Measurements from ENCODE around the gene EIPR1. TPM values are rescaled to one million over a fixed set of nuclear protein-coding genes. Genes with fewer than 3 reads are reported as not detected.

EIPR1 gene
- total and polyA plus RNA-seq, 5 donors from 2014 or later, result 26.6 to 44.8 (median 33.7) TPM

DNA sequence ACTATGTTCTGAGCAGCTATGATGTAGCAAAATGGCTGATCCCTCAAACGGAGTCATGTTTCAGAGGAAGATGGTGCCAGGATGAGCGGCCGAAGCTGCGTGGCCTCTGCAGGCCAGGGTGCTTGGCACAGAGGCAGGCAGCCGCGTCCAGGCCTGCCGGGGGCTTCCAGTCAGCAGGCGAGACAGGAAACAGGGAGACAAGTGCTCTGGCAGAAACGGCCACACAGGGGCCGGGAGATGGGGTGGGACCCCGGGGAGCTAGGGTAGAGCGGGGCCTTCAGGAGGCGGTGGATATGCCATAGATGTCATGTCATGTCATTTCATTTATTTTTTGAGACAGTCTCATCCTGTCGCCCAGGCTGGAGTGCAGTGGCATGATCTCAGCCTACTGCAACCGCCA is 50.7 kb downstream of the EIPR1 start:
- no peak overlapping the region for H3K4me3 Mint-ChIP-seq
- no peaks in the 10 kb centered on the region for H3K27me3 Mint-ChIP-seq
- H3K27me3 ChIP-seq (ENCODE audit: control insufficient read depth, insufficient read depth, low read length), result no peaks in the 10 kb centered on the region
- H3K27ac Mint-ChIP-seq, result peak overlapping the region in 2 of 3 donors; percentile 80
- peaks cover 15% of the 10 kb centered on the region for H3K36me3 ChIP-seq (ENCODE audit: control insufficient read depth, insufficient read depth, low read length)
- H3K4me1 ChIP-seq (ENCODE audit: control insufficient read depth, insufficient read depth, low read length, poor library complexity, severe bottlenecking), result no peaks in the 10 kb centered on the region
- peaks cover 0 to 24% (median 7%) of the 10 kb centered on the region in 4 donors for H3K4me1 Mint-ChIP-seq
- no peak overlapping the region for H3K27ac ChIP-seq (ENCODE audit: insufficient read depth, low read length, poor library complexity, severe bottlenecking)
- H3K36me3 Mint-ChIP-seq, result peaks cover 27% of the 10 kb centered on the region
- ATAC-seq (ENCODE audit: low read depth in 2 of 2), result no peak
- H3K9me3 Mint-ChIP-seq, result no peaks in the 10 kb centered on the region
- H3K9me3 ChIP-seq (ENCODE audit: control insufficient read depth in 2 of 2, low read length in 2 of 2), result no peaks in the 10 kb centered on the region
- no peak overlapping the region for H3K4me3 ChIP-seq (ENCODE audit: low read depth, low read length)
- DNase-seq, result no peak

DNA sequence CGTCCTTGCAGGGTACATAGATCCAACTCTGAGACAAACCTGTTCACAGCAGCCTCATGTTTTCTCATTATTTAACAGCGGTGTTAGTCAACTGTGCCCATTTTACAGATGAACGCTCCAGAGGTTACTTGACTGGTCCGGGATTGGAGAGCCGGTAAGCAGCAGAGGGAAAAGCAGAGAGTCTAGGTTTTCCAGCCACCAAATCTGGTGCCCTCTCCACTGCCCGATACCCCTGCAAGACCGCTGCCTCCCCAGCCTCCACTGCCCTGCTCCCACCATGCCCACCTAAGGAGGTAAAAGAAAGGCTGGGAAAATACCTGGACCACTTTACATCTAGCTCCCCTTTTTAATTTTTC is 51.5 kb downstream of the EIPR1 start:
- Histone ChIP-seq H3K27me3 (ENCODE audit: control insufficient read depth, insufficient read depth, low read length) (no peaks in the 10 kb centered on the region), H3K27ac (ENCODE audit: insufficient read depth, low read length, poor library complexity, severe bottlenecking) (no peak overlapping the region), H3K4me3 (ENCODE audit: low read depth, low read length) (no peak overlapping the region), H3K4me1 (ENCODE audit: control insufficient read depth, insufficient read depth, low read length, poor library complexity, severe bottlenecking) (no peaks in the 10 kb centered on the region), H3K9me3 (ENCODE audit: control insufficient read depth in 2 of 2, low read length in 2 of 2) (no peaks in the 10 kb centered on the region), H3K36me3 (ENCODE audit: control insufficient read depth, insufficient read depth, low read length) (peaks cover 16% of the 10 kb centered on the region)
- H3K27me3 Mint-ChIP-seq, result no peaks in the 10 kb centered on the region
- peaks cover 34% of the 10 kb centered on the region for H3K36me3 Mint-ChIP-seq
- peaks cover 0 to 24% (median 7%) of the 10 kb centered on the region in 4 donors for H3K4me1 Mint-ChIP-seq
- DNase-seq, result no peak
- no peaks in the 10 kb centered on the region for H3K9me3 Mint-ChIP-seq
- H3K27ac Mint-ChIP-seq, result peak overlapping the region in 1 of 3 donors; percentile 80
- no peak for ATAC-seq (ENCODE audit: low read depth in 2 of 2)
- no peak overlapping the region for H3K4me3 Mint-ChIP-seq

DNA sequence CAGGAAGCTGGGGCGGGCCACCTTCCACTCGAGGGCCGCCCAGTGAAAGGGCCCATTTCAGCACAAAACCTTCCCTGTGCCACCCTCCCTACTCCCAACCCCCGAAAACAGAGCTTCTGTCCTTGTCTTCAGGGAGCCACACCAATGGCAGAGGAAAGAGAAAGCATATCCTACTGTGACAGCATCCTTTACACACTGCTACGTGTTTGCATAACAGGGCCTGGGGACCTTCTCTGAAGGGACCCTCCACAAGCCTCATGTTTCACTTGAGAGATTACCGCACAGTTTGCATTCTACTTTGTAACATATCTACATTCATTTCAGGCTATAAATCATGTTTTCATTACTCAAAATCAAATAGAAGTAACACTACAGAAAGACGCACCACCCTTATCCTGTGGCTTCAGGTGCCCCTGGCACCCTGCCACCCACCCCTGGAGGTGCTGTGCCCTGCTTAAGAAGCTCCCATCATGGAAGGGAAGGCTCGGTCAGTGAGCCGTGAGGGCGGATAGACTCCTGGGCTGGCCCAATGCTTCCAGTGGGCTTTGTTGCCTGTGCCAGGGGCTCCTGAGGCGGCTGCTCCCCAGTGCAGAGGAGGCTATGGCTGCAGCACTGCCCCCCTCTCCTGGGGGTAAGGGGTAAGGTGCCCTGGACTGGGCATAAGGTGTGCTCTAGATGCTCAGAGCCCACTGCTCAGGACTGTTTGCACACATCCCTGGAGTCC is 52.0 kb downstream of the EIPR1 start:
- peaks cover 33% of the 10 kb centered on the region for H3K36me3 Mint-ChIP-seq

DNA sequence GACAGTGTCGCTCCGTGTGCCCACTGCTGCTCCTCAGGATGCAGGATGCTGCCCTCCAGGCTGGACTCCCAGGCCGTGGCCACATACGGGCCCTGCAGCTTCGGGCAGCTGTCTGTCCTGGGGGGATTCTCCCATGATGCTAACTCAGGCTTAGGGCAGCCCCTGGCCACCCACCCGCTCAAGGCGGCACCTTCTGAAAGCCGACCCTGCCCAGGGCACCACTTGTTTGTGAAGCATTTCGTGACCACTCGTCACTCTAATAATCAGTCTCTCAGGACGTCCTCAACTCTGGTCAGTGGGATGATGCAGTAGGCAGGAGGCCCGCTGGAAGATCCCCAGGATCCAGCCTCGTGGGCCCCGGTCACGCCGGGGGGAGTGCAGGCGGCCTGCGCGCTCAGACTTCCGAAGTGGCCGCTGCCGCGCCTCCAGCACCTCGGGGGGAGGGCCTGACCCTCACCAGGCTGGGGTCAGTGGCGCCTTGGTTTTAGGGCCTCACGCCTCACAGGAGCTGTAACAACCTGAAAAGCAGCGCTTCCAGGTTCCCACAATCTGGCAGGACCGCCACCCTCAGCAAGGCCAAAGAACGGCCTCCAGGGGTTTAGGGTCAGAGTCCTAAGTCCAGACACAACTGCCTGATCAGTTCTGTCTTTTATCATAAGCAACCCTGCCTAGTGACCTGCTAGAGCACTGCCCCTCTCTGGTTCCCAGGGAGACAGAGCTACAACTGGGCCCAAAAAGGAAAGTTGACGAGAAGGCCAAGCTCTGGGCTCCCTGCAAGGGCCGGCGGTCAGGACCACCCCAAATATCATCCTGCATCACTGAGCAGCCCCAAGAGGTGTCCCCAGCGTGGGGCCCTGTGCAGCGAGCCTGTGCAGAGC is 53.0 kb downstream of the EIPR1 start:
- ATAC-seq (ENCODE audit: low read depth in 2 of 2) (no peak), DNase-seq (no peak)
- peak overlapping the region in 1 of 3 donors; percentile 20 for H3K27ac Mint-ChIP-seq
- H3K27me3 Mint-ChIP-seq, result no peaks in the 10 kb centered on the region
- no peak overlapping the region for H3K27ac ChIP-seq (ENCODE audit: insufficient read depth, low read length, poor library complexity, severe bottlenecking)
- no peak overlapping the region for H3K4me3 ChIP-seq (ENCODE audit: low read depth, low read length)
- H3K27me3 ChIP-seq (ENCODE audit: control insufficient read depth, insufficient read depth, low read length), result no peaks in the 10 kb centered on the region
- H3K4me1 ChIP-seq (ENCODE audit: control insufficient read depth, insufficient read depth, low read length, poor library complexity, severe bottlenecking), result no peaks in the 10 kb centered on the region
- peaks cover 0 to 17% (median 7%) of the 10 kb centered on the region in 4 donors for H3K4me1 Mint-ChIP-seq
- no peaks in the 10 kb centered on the region for H3K9me3 ChIP-seq (ENCODE audit: control insufficient read depth in 2 of 2, low read length in 2 of 2)
- H3K9me3 Mint-ChIP-seq, result peaks cover 0 to 2% (median 0%) of the 10 kb centered on the region in 7 donors
- peaks cover 26% of the 10 kb centered on the region for H3K36me3 Mint-ChIP-seq
- peaks cover 8% of the 10 kb centered on the region for H3K36me3 ChIP-seq (ENCODE audit: control insufficient read depth, insufficient read depth, low read length)
- no peak overlapping the region for H3K4me3 Mint-ChIP-seq

More for the DNA sequence above, 52.0 kb downstream of the EIPR1 start:
- ATAC-seq (ENCODE audit: low read depth in 2 of 2) (no peak), DNase-seq (no peak)
- H3K27ac Mint-ChIP-seq, result peak overlapping the region in 1 of 3 donors; percentile 59
- Histone ChIP-seq H3K36me3 (ENCODE audit: control insufficient read depth, insufficient read depth, low read length) (peaks cover 12% of the 10 kb centered on the region), H3K4me1 (ENCODE audit: control insufficient read depth, insufficient read depth, low read length, poor library complexity, severe bottlenecking) (no peaks in the 10 kb centered on the region), H3K27ac (ENCODE audit: insufficient read depth, low read length, poor library complexity, severe bottlenecking) (no peak overlapping the region), H3K9me3 (ENCODE audit: control insufficient read depth in 2 of 2, low read length in 2 of 2) (no peaks in the 10 kb centered on the region), H3K27me3 (ENCODE audit: control insufficient read depth, insufficient read depth, low read length) (no peaks in the 10 kb centered on the region), H3K4me3 (ENCODE audit: low read depth, low read length) (no peak overlapping the region)
- H3K4me1 Mint-ChIP-seq, result peaks cover 0 to 24% (median 7%) of the 10 kb centered on the region in 4 donors
- no peak overlapping the region for H3K4me3 Mint-ChIP-seq
- no peaks in the 10 kb centered on the region for H3K9me3 Mint-ChIP-seq
- no peaks in the 10 kb centered on the region for H3K27me3 Mint-ChIP-seq

DNA sequence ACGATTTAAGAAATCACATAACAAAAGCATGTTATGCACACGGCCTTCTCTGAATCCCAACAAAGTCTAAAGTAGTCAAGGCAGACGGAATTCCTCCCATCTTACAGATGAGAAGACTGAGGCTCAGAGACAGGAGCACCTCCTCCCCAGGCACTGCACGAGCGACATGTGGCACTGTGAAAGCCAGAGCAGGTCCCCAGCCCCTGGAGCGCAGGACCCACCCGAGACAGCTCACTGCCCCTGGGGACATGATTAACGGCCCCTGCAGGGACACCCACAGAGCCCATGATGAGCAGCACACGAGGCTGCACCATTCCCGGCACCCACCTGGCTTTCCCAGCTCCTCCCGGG is 53.6 kb downstream of the EIPR1 start:
- no peak overlapping the region for H3K4me3 ChIP-seq (ENCODE audit: low read depth, low read length)
- Mint-ChIP-seq H3K4me1 (peaks cover 0 to 13% (median 2%) of the 10 kb centered on the region in 4 donors), H3K9me3 (peaks cover 0 to 2% (median 0%) of the 10 kb centered on the region in 7 donors), H3K27me3 (no peaks in the 10 kb centered on the region), H3K27ac (no peak overlapping the region), H3K4me3 (no peak overlapping the region), H3K36me3 (peaks cover 31% of the 10 kb centered on the region)
- ATAC-seq (ENCODE audit: low read depth in 2 of 2), result no peak
- no peaks in the 10 kb centered on the region for H3K9me3 ChIP-seq (ENCODE audit: control insufficient read depth in 2 of 2, low read length in 2 of 2)
- H3K4me1 ChIP-seq (ENCODE audit: control insufficient read depth, insufficient read depth, low read length, poor library complexity, severe bottlenecking), result no peaks in the 10 kb centered on the region
- no peaks in the 10 kb centered on the region for H3K27me3 ChIP-seq (ENCODE audit: control insufficient read depth, insufficient read depth, low read length)
- H3K27ac ChIP-seq (ENCODE audit: insufficient read depth, low read length, poor library complexity, severe bottlenecking), result no peak overlapping the region
- no peak for DNase-seq
- peaks cover 12% of the 10 kb centered on the region for H3K36me3 ChIP-seq (ENCODE audit: control insufficient read depth, insufficient read depth, low read length)

DNA sequence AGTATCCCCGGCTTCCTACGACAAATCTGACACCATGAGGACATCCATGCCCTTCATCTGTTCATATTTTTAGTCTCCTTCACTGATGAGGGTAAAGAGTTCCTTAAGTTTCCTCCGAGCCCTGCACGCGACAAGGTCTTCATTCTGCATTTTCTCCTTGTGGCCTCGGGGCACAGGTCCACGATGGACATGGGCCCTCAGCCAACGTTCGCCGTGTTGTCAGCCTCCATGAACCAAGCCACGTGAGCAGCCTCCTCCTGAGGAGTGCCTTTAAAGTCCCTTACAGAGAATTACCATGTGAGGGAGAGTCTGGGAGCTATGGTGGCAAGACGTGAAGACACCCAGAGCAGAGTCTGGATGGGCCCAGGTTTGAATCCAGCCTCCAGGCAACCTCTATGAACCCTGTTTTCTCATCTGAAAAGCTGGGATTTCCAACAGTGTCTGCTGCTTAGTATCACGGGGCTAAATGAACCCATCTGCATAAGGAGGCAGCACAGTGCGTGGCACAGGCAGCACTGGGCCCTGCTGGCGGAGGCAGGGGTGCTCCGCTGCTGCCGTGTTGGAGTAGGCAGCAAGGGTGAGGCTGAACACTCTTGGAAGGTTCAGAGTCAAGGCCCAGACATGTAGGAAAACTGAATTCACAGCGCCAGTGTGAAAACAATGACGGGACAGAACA is 54.1 kb downstream of the EIPR1 start:
- Histone ChIP-seq H3K4me1 (ENCODE audit: control insufficient read depth, insufficient read depth, low read length, poor library complexity, severe bottlenecking) (no peaks in the 10 kb centered on the region), H3K9me3 (ENCODE audit: control insufficient read depth in 2 of 2, low read length in 2 of 2) (no peaks in the 10 kb centered on the region), H3K27me3 (ENCODE audit: control insufficient read depth, insufficient read depth, low read length) (no peaks in the 10 kb centered on the region), H3K36me3 (ENCODE audit: control insufficient read depth, insufficient read depth, low read length) (peaks cover 16% of the 10 kb centered on the region), H3K4me3 (ENCODE audit: low read depth, low read length) (no peak overlapping the region), H3K27ac (ENCODE audit: insufficient read depth, low read length, poor library complexity, severe bottlenecking) (no peak overlapping the region)
- DNase-seq (no peak), ATAC-seq (ENCODE audit: low read depth in 2 of 2) (no peak)
- Mint-ChIP-seq H3K4me1 (peaks cover 0 to 13% (median 2%) of the 10 kb centered on the region in 4 donors), H3K9me3 (peaks cover 0 to 2% (median 0%) of the 10 kb centered on the region in 7 donors), H3K36me3 (peaks cover 36% of the 10 kb centered on the region), H3K4me3 (no peak overlapping the region), H3K27me3 (no peaks in the 10 kb centered on the region), H3K27ac (no peak overlapping the region)

DNA sequence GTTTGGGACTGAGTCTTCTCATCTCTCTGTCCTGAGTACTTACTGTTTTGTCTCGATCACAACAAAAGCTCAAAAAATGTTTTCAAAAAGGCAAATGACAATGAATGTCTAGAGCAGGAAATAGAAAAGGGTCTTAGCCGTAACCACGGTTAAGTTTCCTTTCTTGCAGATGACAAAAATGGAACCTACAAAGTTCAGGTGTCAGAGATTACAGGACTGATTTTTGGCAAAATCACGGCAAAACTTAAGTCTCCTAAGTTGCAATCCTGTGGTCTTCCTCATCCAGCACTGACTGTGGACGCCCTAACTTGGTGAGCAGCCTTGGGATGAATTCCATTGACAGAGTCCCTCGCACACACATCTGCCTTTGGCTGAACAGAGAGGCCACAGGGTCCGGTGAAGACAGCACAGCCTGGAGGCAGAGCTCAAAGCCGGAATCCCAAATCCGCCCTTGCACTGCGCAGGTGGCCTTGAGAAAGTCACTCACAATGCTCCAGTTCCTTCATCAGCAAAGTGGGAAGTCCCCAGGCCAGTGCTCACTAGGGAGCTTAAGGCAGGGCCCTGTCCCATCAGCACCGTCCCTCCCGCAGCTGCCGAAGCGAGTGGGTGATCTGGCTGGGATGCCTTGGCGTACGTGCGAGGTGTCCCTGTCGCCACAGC is 55.2 kb downstream of the EIPR1 start:
- Mint-ChIP-seq H3K36me3 (peaks cover 36% of the 10 kb centered on the region), H3K27ac (no peak overlapping the region), H3K4me3 (no peak overlapping the region), H3K9me3 (peaks cover 0 to 2% (median 0%) of the 10 kb centered on the region in 7 donors), H3K27me3 (no peaks in the 10 kb centered on the region), H3K4me1 (peaks cover 0 to 13% (median 2%) of the 10 kb centered on the region in 4 donors)
- H3K9me3 ChIP-seq (ENCODE audit: control insufficient read depth in 2 of 2, low read length in 2 of 2), result no peaks in the 10 kb centered on the region
- no peak overlapping the region for H3K4me3 ChIP-seq (ENCODE audit: low read depth, low read length)
- DNase-seq, result no peak
- no peak overlapping the region for H3K27ac ChIP-seq (ENCODE audit: insufficient read depth, low read length, poor library complexity, severe bottlenecking)
- no peaks in the 10 kb centered on the region for H3K27me3 ChIP-seq (ENCODE audit: control insufficient read depth, insufficient read depth, low read length)
- ATAC-seq (ENCODE audit: low read depth in 2 of 2), result no peak
- H3K36me3 ChIP-seq (ENCODE audit: control insufficient read depth, insufficient read depth, low read length), result peaks cover 19% of the 10 kb centered on the region
- H3K4me1 ChIP-seq (ENCODE audit: control insufficient read depth, insufficient read depth, low read length, poor library complexity, severe bottlenecking), result no peaks in the 10 kb centered on the region

Data from CD4-positive, CD25-positive, alpha-beta regulatory T cell (primary cell).